Keratinocyte (primary cell): ENCODE measurements around the gene ANGEL1. TPM values are rescaled to one million over a fixed set of nuclear protein-coding genes. Genes with fewer than 3 reads are reported as not detected.

Experiments used
- DNase-seq: peaks from one replicate; pipeline ENCODE4 v3.0.0-alpha.2; 2011; ENCODE audit warnings: low read depth, missing footprints, low spot score
- FAIRE-seq: peaks from 2 replicates; lab custom pipeline; 2011; peaks lifted over from hg19 to GRCh38; lab: Jason Lieb, UNC
- H2AFZ ChIP-seq: 2 replicates; pipeline ENCODE4 v1.6.0; 2012; ENCODE audit warnings: low read length, control low read depth, inconsistent platforms; ENCODE audit not compliant: control insufficient read depth
- H3K27ac ChIP-seq: 2 replicates; pipeline ENCODE4 v1.5.1; 2011; ENCODE audit warnings: low read length; ENCODE audit not compliant: control insufficient read depth, insufficient read depth
- H3K27me3 ChIP-seq: 3 replicates; pipeline ENCODE4 v1.6.0; 2011; ENCODE audit warnings: low read length; ENCODE audit not compliant: control insufficient read depth, insufficient read depth; ENCODE audit errors: extremely low read depth
- H3K36me3 ChIP-seq, 2 experiments: 2 replicates in 1 of 2; 3 replicates in 1 of 2; pipeline ENCODE4 v1.5.1; 2011; ENCODE audit warnings: low read length in 2 of 2, mild to moderate bottlenecking in 1 of 2; ENCODE audit not compliant: control insufficient read depth in 2 of 2, insufficient read depth in 2 of 2; ENCODE audit errors: extremely low read depth in 1 of 2
- H3K4me1 ChIP-seq: 3 replicates; pipeline ENCODE4 v1.5.1; 2011; ENCODE audit warnings: low read length; ENCODE audit not compliant: control insufficient read depth, insufficient read depth; ENCODE audit errors: extremely low read depth
- H3K4me2 ChIP-seq: 3 replicates; pipeline ENCODE4 v1.6.0; 2011; ENCODE audit warnings: low read depth, low read length; ENCODE audit not compliant: control insufficient read depth, insufficient read depth; ENCODE audit errors: extremely low read depth
- H3K4me3 ChIP-seq, 3 experiments: fragments of 200-600 bp in 1 of 3; sonication (generic) in 1 of 3; 2 replicates in 2 of 3; 3 replicates in 1 of 3; pipeline ENCODE4 v1.5.1; 2011 to 2016; ENCODE audit warnings: low read length in 3 of 3, mild to moderate bottlenecking in 3 of 3, control low read depth in 2 of 3, inconsistent platforms in 1 of 3, low read depth in 1 of 3, mixed read lengths in 1 of 3, mixed run types in 1 of 3, moderate library complexity in 1 of 3; ENCODE audit not compliant: control insufficient read depth in 2 of 3, insufficient read depth in 2 of 3; ENCODE audit errors: extremely low read depth in 1 of 3
- H3K79me2 ChIP-seq: 2 replicates; pipeline ENCODE4 v1.6.0; 2012; ENCODE audit warnings: low read length; ENCODE audit not compliant: control insufficient read depth, insufficient read depth
- H3K9ac ChIP-seq: 3 replicates; pipeline ENCODE4 v1.6.0; 2011; ENCODE audit warnings: low read length; ENCODE audit not compliant: control insufficient read depth, insufficient read depth; ENCODE audit errors: extremely low read depth
- H3K9me1 ChIP-seq: 3 replicates; pipeline ENCODE4 v1.6.0; 2011; ENCODE audit warnings: low read length; ENCODE audit not compliant: control insufficient read depth, insufficient read depth; ENCODE audit errors: extremely low read depth
- H3K9me3 ChIP-seq: 2 replicates; pipeline ENCODE4 v1.5.1; 2012; ENCODE audit warnings: low read depth, low read length; ENCODE audit not compliant: control insufficient read depth
- H4K20me1 ChIP-seq: 3 replicates; pipeline ENCODE4 v1.6.0; 2011; ENCODE audit warnings: low read length; ENCODE audit not compliant: control insufficient read depth, insufficient read depth; ENCODE audit errors: extremely low read depth
- EZH2 ChIP-seq: IDR thresholded peaks from one replicate; pipeline ENCODE4 v1.6.1; 2012; ENCODE audit warnings: inconsistent platforms, mild to moderate bottlenecking, low read length, moderate library complexity
- dilution Hi-C: fragments of 300-500 bp; cut with MboI; formaldehyde crosslinking; loops from one replicate; pipeline ENCODE4 v1.7.0; 2020; ENCODE audit warnings: low sequenced_read_pairs; ENCODE audit not compliant: extremely low pct_ligation_motif_present
- polyA plus RNA-seq, 5 experiments: library from polyadenylated mRNA; depleted of rRNA in 3 of 5; stranded (reverse) in 3 of 5; stranded (forward) in 1 of 5; unstranded in 1 of 5; fragments of >200 nt; gene quantifications; 1 replicate in 1 of 5; 2 replicates in 3 of 5; 3 replicates in 1 of 5; pipeline versions ENCODE4 v1.2.1 to v1.2.3, GENCODE V29; 2011 to 2012; ENCODE audit warnings: missing spikeins in 2 of 5, low read depth in 1 of 5, low replicate concordance in 1 of 5
- TF ChIP-seq, protein P1 (sequence below), 3 experiments: IDR thresholded peaks in 1 of 3; conservative IDR thresholded peaks in 1 of 3; optimal IDR thresholded peaks in 1 of 3; 2 replicates in 2 of 3; 3 replicates in 1 of 3; pipeline versions ENCODE3 to v1.5.1; 2011; ENCODE audit warnings: low read length in 3 of 3, mild to moderate bottlenecking in 3 of 3, moderate library complexity in 2 of 3, control low read depth in 1 of 3, inconsistent platforms in 1 of 3; ENCODE audit not compliant: insufficient read depth in 2 of 3; ENCODE audit errors: extremely low read depth in 1 of 3

ANGEL1 gene
- polyA plus RNA-seq, 1 donor (not counting 4 experiments of a cell fraction or from before 2014, with no cell fraction given), result 13.0 TPM

DNA sequence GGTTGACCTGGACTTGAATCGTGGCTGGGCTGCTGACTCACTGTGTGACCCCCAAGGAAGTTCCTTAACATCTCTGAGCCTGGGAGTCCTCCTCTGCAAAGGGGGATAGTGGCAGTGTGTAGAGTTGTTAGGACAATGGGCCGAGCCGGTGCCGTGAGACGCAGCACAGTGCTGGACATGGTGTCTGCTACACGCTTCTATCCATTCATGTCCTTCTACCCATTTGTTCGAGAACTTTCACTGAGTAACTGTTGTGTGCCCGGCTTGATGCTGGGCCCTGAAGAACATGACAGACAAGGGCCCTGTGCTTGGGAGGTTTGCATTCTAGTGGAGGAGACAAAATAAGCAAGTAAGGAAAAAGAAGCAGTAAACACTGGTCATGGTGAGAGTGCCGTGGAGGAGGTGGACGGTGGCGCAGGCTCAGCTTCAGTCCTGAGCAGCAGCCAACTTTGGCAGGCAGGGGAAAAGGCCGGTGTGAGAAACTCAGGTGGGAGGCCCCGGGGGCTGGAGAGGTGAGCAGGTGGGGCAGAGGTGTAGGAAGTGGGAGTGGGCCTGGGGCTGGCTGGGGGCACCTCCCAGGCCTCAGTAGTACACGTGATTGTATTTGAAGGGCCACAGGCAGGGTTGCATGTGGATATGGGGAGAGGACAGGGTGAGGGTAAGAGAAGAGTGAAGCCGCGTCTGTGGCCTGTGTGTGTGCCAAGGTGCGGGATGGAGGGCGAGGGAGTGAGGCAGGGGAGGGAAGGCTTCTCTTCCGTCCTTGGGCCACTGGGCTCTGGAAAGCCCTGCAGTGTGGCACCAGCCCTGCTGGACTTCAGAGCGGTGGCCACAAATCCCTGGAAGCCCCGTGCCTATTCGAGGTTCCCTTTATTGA is 37.6 kb downstream of the ANGEL1 start:
- Histone ChIP-seq H3K4me2 (no peak overlapping the region), H4K20me1 (no peaks in the 10 kb centered on the region), H3K9me1 (no peaks in the 10 kb centered on the region), H3K9me3 (no peaks in the 10 kb centered on the region), H3K9ac (no peak overlapping the region), H2AFZ (no peak overlapping the region), H3K27me3 (peaks cover 17% of the 10 kb centered on the region), H3K79me2 (no peaks in the 10 kb centered on the region), H3K27ac (no peak overlapping the region), H3K4me3 (no peak overlapping the region), H3K36me3 (no peaks in the 10 kb centered on the region), H3K4me1 (peaks cover 10% of the 10 kb centered on the region)
- dilution Hi-C loops, result no loop called here
- DNase-seq (no peak), FAIRE-seq (no peak)
- TF ChIP-seq EZH2, result no peak
- TF ChIP-seq, protein P1, sequence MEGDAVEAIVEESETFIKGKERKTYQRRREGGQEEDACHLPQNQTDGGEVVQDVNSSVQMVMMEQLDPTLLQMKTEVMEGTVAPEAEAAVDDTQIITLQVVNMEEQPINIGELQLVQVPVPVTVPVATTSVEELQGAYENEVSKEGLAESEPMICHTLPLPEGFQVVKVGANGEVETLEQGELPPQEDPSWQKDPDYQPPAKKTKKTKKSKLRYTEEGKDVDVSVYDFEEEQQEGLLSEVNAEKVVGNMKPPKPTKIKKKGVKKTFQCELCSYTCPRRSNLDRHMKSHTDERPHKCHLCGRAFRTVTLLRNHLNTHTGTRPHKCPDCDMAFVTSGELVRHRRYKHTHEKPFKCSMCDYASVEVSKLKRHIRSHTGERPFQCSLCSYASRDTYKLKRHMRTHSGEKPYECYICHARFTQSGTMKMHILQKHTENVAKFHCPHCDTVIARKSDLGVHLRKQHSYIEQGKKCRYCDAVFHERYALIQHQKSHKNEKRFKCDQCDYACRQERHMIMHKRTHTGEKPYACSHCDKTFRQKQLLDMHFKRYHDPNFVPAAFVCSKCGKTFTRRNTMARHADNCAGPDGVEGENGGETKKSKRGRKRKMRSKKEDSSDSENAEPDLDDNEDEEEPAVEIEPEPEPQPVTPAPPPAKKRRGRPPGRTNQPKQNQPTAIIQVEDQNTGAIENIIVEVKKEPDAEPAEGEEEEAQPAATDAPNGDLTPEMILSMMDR (optimal IDR thresholded peaks at IDR 0.05 in 1 of 3, IDR thresholded peaks at IDR 0.05 in 1 of 3, conservative IDR thresholded peaks at IDR 0.05 in 1 of 3; ENCODE audit: extremely low read depth in 1 of 3, insufficient read depth in 2 of 3, low read length in 3 of 3), result no peak

DNA sequence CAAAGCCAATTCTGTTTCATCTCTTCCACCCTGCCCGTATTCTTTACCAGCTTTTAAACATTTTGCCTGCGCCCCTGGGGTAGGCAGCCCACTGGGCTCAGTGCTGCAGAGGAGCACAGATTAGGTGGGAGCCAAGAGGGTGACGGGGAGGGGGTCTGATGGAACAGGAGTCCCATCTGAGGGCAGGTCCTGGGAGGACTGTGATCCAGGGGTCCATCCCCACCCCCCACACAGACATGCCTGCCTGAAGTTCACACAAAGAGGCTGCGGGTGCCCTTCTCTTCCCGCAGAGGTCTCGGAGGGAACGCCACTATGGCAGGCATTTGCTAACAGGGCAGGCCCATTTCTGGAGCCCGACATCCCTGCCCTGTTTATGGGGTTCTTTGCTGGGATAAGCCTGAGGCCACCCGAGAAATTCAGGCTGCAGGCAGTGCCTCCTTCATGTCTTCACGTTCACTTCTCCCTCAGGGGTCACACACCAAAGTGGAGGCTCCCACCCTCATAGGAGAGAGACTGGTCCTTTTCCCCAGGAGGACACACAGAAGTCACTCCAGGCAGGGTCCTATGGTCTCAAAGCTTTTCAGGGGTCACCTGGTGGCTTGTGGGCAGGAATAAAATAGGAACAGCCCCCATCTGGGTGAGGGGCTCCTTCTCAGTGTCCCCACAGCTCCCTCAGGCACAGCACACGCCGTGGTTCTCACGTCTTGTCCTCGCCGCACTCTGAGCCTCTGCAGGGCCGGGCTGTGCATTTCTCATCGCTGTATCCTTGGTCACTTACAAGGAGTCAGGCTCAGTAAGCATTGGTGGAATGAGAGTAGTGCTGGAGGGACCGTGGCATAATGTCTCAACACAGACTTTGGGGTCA is 38.5 kb downstream of the ANGEL1 start:
- Histone ChIP-seq H3K36me3 (no peaks in the 10 kb centered on the region), H3K9me3 (no peaks in the 10 kb centered on the region), H3K4me1 (peaks cover 10% of the 10 kb centered on the region), H2AFZ (no peak overlapping the region), H3K27ac (no peak overlapping the region), H3K9ac (no peak overlapping the region), H3K4me2 (no peak overlapping the region), H3K27me3 (peaks cover 23% of the 10 kb centered on the region), H4K20me1 (no peaks in the 10 kb centered on the region), H3K4me3 (no peak overlapping the region), H3K9me1 (no peaks in the 10 kb centered on the region), H3K79me2 (no peaks in the 10 kb centered on the region)
- FAIRE-seq (no peak), DNase-seq (no peak)
- dilution Hi-C loops, result no loop called here
- TF ChIP-seq EZH2, result no peak
- TF ChIP-seq, protein P1 (optimal IDR thresholded peaks at IDR 0.05 in 1 of 3, IDR thresholded peaks at IDR 0.05 in 1 of 3, conservative IDR thresholded peaks at IDR 0.05 in 1 of 3; ENCODE audit: extremely low read depth in 1 of 3, insufficient read depth in 2 of 3, low read length in 3 of 3), result no peak
